ENCODE data around the gene GRK3. TPM values are rescaled to one million over a fixed set of nuclear protein-coding genes. Genes with fewer than 3 reads are reported as not detected.

Gene GRK3
- total RNA-seq, 2 donors from 2014 or later, result 19.4 to 21.0 TPM

DNA sequence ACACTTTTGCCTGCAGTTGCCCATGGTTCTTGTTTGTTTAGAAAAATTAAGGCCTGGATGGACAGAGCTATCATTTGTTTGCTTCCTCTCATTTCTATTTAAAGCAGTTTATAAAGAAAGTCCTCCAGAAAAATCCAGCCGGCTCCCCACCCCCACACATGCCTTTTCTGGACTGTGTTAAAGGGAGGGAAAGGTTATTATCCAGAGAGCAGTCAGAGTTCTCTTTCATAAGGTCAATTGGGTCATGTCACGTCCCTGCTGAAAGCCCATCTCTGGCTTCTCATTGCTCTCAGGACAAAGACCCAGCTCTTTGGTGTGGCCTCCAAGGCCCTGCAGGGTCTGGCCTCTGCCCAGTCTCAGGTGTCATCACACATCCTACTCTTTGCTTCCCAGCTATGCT lies 9.8 kb upstream of the GRK3 start:
- Histone ChIP-seq H3K4me3 (ENCODE audit: low read length) (no peak overlapping the region), H3K36me3 (ENCODE audit: control insufficient read depth, insufficient read depth, low read length) (no peaks in the 10 kb centered on the region), H3K27me3 (ENCODE audit: control insufficient read depth, insufficient read depth, low read length, poor library complexity, severe bottlenecking) (no peaks in the 10 kb centered on the region), H3K4me1 (ENCODE audit: control insufficient read depth, insufficient read depth, low read length) (no peaks in the 10 kb centered on the region), H3K9me3 (ENCODE audit: control insufficient read depth, low read length) (no peaks in the 10 kb centered on the region), H3K9ac (ENCODE audit: extremely low read depth, low read length, poor library complexity, severe bottlenecking) (no peak overlapping the region), H3K27ac (ENCODE audit: low read depth, low read length) (no peak overlapping the region)
- no peak overlapping the region for H3K4me3 Mint-ChIP-seq
- no peaks in the 10 kb centered on the region for H3K4me1 Mint-ChIP-seq
- H3K27ac Mint-ChIP-seq, result no peak overlapping the region
- no peak for DNase-seq
- peaks cover 8% of the 10 kb centered on the region for H3K27me3 Mint-ChIP-seq (ENCODE audit: insufficient read depth)
- H3K9me3 Mint-ChIP-seq, result peaks cover 8% of the 10 kb centered on the region
- TF ChIP-seq, protein P1, sequence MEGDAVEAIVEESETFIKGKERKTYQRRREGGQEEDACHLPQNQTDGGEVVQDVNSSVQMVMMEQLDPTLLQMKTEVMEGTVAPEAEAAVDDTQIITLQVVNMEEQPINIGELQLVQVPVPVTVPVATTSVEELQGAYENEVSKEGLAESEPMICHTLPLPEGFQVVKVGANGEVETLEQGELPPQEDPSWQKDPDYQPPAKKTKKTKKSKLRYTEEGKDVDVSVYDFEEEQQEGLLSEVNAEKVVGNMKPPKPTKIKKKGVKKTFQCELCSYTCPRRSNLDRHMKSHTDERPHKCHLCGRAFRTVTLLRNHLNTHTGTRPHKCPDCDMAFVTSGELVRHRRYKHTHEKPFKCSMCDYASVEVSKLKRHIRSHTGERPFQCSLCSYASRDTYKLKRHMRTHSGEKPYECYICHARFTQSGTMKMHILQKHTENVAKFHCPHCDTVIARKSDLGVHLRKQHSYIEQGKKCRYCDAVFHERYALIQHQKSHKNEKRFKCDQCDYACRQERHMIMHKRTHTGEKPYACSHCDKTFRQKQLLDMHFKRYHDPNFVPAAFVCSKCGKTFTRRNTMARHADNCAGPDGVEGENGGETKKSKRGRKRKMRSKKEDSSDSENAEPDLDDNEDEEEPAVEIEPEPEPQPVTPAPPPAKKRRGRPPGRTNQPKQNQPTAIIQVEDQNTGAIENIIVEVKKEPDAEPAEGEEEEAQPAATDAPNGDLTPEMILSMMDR (conservative IDR thresholded peaks at IDR 0.05), result no peak
- no peaks in the 10 kb centered on the region for H3K36me3 Mint-ChIP-seq (ENCODE audit: low read depth)
- WGBS, 2 experiments (ENCODE audit: insufficient coverage in 1 of 2, insufficient read length in 1 of 2), result 89 to 100% methylated on average over 1 of the region's 2 CpGs

DNA sequence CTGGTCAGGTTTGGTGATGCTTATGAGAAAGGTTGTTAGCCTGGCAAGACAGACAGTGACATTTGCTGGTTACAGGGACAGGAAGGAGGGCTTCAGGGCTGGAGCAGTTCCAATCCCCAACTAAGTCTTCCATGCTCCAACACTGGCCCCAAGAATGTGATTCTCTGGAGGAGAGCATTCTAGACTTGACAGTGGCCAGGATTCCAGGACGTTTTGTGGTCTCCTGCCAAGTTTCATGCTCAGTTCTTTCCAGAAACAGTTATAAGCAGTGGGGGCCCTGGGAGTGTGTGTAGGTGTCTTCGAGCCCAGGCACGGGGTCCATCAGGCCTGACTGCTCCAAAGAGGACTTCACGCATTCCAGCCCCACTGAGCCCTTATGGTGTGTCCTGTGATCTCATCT lies 8.9 kb upstream of the GRK3 start:
- H3K4me3 Mint-ChIP-seq, result no peak overlapping the region
- H3K4me1 Mint-ChIP-seq, result no peaks in the 10 kb centered on the region
- no peak overlapping the region for H3K27ac ChIP-seq (ENCODE audit: low read depth, low read length)
- no peak overlapping the region for H3K4me3 ChIP-seq (ENCODE audit: low read length)
- no peak overlapping the region for H3K9ac ChIP-seq (ENCODE audit: extremely low read depth, low read length, poor library complexity, severe bottlenecking)
- H3K9me3 ChIP-seq (ENCODE audit: control insufficient read depth, low read length), result no peaks in the 10 kb centered on the region
- TF ChIP-seq, protein P1 (conservative IDR thresholded peaks at IDR 0.05), result no peak
- H3K36me3 ChIP-seq (ENCODE audit: control insufficient read depth, insufficient read depth, low read length), result no peaks in the 10 kb centered on the region
- H3K27ac Mint-ChIP-seq, result no peak overlapping the region
- WGBS, 2 experiments (ENCODE audit: insufficient coverage in 1 of 2, insufficient read length in 1 of 2), result 91 to 100% methylated on average over 1 to 4 of the region's 4 CpGs
- peaks cover 8% of the 10 kb centered on the region for H3K9me3 Mint-ChIP-seq
- no peak for DNase-seq
- H3K27me3 ChIP-seq (ENCODE audit: control insufficient read depth, insufficient read depth, low read length, poor library complexity, severe bottlenecking), result no peaks in the 10 kb centered on the region
- no peaks in the 10 kb centered on the region for H3K4me1 ChIP-seq (ENCODE audit: control insufficient read depth, insufficient read depth, low read length)
- H3K27me3 Mint-ChIP-seq (ENCODE audit: insufficient read depth), result peaks cover 10% of the 10 kb centered on the region
- H3K36me3 Mint-ChIP-seq (ENCODE audit: low read depth), result no peaks in the 10 kb centered on the region

DNA sequence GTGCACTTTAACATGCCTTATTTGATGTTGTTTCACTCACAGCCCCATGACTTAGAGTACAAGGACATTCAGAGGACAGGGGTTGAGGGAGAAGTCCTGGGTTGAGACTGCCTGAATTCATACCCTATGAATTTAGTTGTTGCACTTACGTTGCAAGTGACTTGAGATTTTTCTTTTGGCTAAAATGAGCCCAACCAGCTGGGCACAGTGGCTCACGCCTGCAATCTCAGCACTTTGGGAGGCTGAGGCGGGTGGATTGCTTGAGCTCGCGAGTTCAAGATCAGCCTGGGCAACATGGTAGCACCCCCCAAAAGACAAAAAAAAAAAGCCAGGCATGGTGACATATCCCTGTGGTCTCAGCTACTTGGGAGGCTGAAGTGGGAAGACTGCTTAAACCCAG lies 7.3 kb upstream of the GRK3 start:
- Histone ChIP-seq H3K27ac (ENCODE audit: low read depth, low read length) (no peak overlapping the region), H3K9me3 (ENCODE audit: control insufficient read depth, low read length) (no peaks in the 10 kb centered on the region), H3K27me3 (ENCODE audit: control insufficient read depth, insufficient read depth, low read length, poor library complexity, severe bottlenecking) (no peaks in the 10 kb centered on the region), H3K36me3 (ENCODE audit: control insufficient read depth, insufficient read depth, low read length) (no peaks in the 10 kb centered on the region), H3K9ac (ENCODE audit: extremely low read depth, low read length, poor library complexity, severe bottlenecking) (no peak overlapping the region), H3K4me1 (ENCODE audit: control insufficient read depth, insufficient read depth, low read length) (no peaks in the 10 kb centered on the region), H3K4me3 (ENCODE audit: low read length) (no peak overlapping the region)
- peaks cover 24% of the 10 kb centered on the region for H3K27me3 Mint-ChIP-seq (ENCODE audit: insufficient read depth)
- no peaks in the 10 kb centered on the region for H3K9me3 Mint-ChIP-seq
- TF ChIP-seq, protein P1 (conservative IDR thresholded peaks at IDR 0.05), result no peak
- WGBS, 2 experiments (ENCODE audit: insufficient coverage in 1 of 2, insufficient read length in 1 of 2), result 88 to 93% methylated on average over 4 to 5 of the region's 5 CpGs
- H3K4me3 Mint-ChIP-seq, result no peak overlapping the region
- H3K4me1 Mint-ChIP-seq, result no peaks in the 10 kb centered on the region
- DNase-seq, result no peak
- no peaks in the 10 kb centered on the region for H3K36me3 Mint-ChIP-seq (ENCODE audit: low read depth)
- no peak overlapping the region for H3K27ac Mint-ChIP-seq

Measured in endodermal cell (in vitro differentiated cells).